ENCODE data around the gene ZNF605.
"Not testable (repeated sequence)": the region's sequence is repeated elsewhere in the genome, so short reads cannot be mapped to it uniquely, and the experiment has no call there.

The ZNF605 gene

GRCh38 chr12:132956011-132956788 is at the start of gene ZNF605:
Gene ZNF605, minus strand, starts transcription at chr12:132956306. Its CDS starts 10,671 bp downstream, at chr12:132945635.
- DNase-seq = peak; percentile 84

GRCh38 chr12:132998741-132999140 is 42.6 kb upstream of the ZNF605 start:
- no peak for DNase-seq

GRCh38 chr12:132986885-132987225 is 30.7 kb upstream of the ZNF605 start:
- DNase-seq = no peak

GRCh38 chr12:132986001-132986884 is 30.1 kb upstream of the ZNF605 start, which contains the start of gene ZNF26:
Gene ZNF26, plus strand, starts transcription at chr12:132986367. Its CDS starts 474 bp downstream, at chr12:132986841.
- DNase-seq = peak; percentile 91

- not testable (repeated sequence) for DNase-seq
These were observed 20.8 kb upstream of the ZNF605 start for GRCh38 chr12:132976870-132977269.

- no peak for DNase-seq
These were observed 16.3 kb upstream of the ZNF605 start for GRCh38 chr12:132972374-132972773.

GRCh38 chr12:132967736-132968135 is 11.6 kb upstream of the ZNF605 start:
- DNase-seq = no peak

- DNase-seq = no peak
These were observed 10.7 kb upstream of the ZNF605 start for GRCh38 chr12:132966676-132967415.

- DNase-seq = no peak
These were observed 9.7 kb upstream of the ZNF605 start for GRCh38 chr12:132965796-132966195.

GRCh38 chr12:132963947-132964346 is 7.8 kb upstream of the ZNF605 start:
- not testable (repeated sequence) for DNase-seq

GRCh38 chr12:132961790-132962189 is 5.7 kb upstream of the ZNF605 start:
- not testable (repeated sequence) for DNase-seq

- peak; percentile 46 for DNase-seq
These were observed 754 bp downstream of the ZNF605 start for GRCh38 chr12:132955094-132956010.

GRCh38 chr12:132954471-132955048 is 1.5 kb downstream of the ZNF605 start:
- DNase-seq = no peak

GRCh38 chr12:132953771-132954170 is 2.3 kb downstream of the ZNF605 start:
- no peak for DNase-seq

GRCh38 chr12:132953163-132953425 is 3.0 kb downstream of the ZNF605 start:
- no peak for DNase-seq

GRCh38 chr12:132952371-132953162 is 3.5 kb downstream of the ZNF605 start:
- DNase-seq = no peak

- DNase-seq = no peak
These were observed 4.5 kb downstream of the ZNF605 start for GRCh38 chr12:132951649-132952048.

- no peak for DNase-seq
These were observed 5.1 kb downstream of the ZNF605 start for GRCh38 chr12:132950844-132951535.

GRCh38 chr12:132949936-132950837 is 5.9 kb downstream of the ZNF605 start:
- DNase-seq = no peak

All from NCI-H1436 (cell line).